NCI-H1436 treated with DMSO at 0.1 percent for 48 hours (cell line): ENCODE data around the gene NTN3.

Source experiments
- DNase-seq: peaks from one replicate; lab custom pipeline; 2025; lab: John Stamatoyannopoulos, UW

NTN3 gene

GRCh38 chr16:2497116-2497630, 26.1 kb downstream of the NTN3 start:
- no peak for DNase-seq

GRCh38 chr16:2497695-2498484, 26.8 kb downstream of the NTN3 start:
- no peak for DNase-seq

- DNase-seq = no peak
Observed at GRCh38 chr16:2498531-2499253, 27.6 kb downstream of the NTN3 start.

- DNase-seq = no peak
Observed at GRCh38 chr16:2499454-2499853, 28.4 kb downstream of the NTN3 start.

- DNase-seq = no peak
Observed at GRCh38 chr16:2499890-2500429, 28.9 kb downstream of the NTN3 start.

GRCh38 chr16:2500430-2500917, 29.4 kb downstream of the NTN3 start:
- no peak for DNase-seq

GRCh38 chr16:2500918-2501750, 30.0 kb downstream of the NTN3 start:
- no peak for DNase-seq

- DNase-seq = no peak
Observed at GRCh38 chr16:2501946-2502895, 31.1 kb downstream of the NTN3 start.

- DNase-seq = no peak
Observed at GRCh38 chr16:2505695-2506094, 34.6 kb downstream of the NTN3 start.

- DNase-seq = no peak
Observed at GRCh38 chr16:2507052-2507659, 36.1 kb downstream of the NTN3 start.

GRCh38 chr16:2507665-2508064, 36.6 kb downstream of the NTN3 start:
- DNase-seq = no peak

GRCh38 chr16:2508722-2509400, 37.8 kb downstream of the NTN3 start:
- DNase-seq = no peak

GRCh38 chr16:2511128-2511800, 40.2 kb downstream of the NTN3 start:
- no peak for DNase-seq

- DNase-seq = no peak
Observed at GRCh38 chr16:2511996-2512734, 41.1 kb downstream of the NTN3 start.

GRCh38 chr16:2512735-2513404, 41.8 kb downstream of the NTN3 start:
- no peak for DNase-seq

- peak; percentile 36 for DNase-seq
Observed at GRCh38 chr16:2513405-2514332, 42.6 kb downstream of the NTN3 start, which contains the start of gene ATP6V0C. TSS of gene ATP6V0C (plus strand) at chr16:2513952. CDS start at chr16:2514104, 152 bp downstream.
